ENCODE measurements around the gene ERAL1.

ERAL1 gene

GRCh38 chr17:28849281-28849680 lies 5.5 kb upstream of the ERAL1 start:
- no peak for TF ChIP-seq CTCF (IDR thresholded peaks at IDR 0.05; ENCODE audit: borderline replicate concordance, insufficient read depth, low read depth, low read length)
- H3K4me3 ChIP-seq (ENCODE audit: low read depth, low read length), result no peak overlapping the region

DNA sequence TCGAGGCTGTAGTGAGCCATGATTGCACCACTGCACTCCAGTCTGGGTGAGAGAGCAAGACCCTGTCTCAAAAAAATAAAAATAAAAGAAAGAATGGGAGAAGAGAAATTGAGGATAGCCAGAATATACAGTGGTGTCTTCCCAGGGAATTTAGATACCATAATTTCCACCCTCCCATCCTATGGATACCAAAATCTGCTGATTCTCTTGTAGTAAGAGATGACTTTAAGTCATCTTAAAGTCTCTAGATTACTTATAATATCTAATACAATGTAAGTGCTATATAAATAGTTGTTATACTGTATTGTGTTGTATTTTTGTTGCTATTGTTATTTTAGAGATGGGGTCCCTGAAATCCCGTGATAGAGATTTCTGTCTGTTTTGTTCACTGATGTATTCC lies 1.5 kb upstream of the ERAL1 start:
- H3K4me3 ChIP-seq (ENCODE audit: low read depth, low read length), result no peak overlapping the region
- no peak for TF ChIP-seq CTCF (IDR thresholded peaks at IDR 0.05; ENCODE audit: borderline replicate concordance, insufficient read depth, low read depth, low read length)

DNA sequence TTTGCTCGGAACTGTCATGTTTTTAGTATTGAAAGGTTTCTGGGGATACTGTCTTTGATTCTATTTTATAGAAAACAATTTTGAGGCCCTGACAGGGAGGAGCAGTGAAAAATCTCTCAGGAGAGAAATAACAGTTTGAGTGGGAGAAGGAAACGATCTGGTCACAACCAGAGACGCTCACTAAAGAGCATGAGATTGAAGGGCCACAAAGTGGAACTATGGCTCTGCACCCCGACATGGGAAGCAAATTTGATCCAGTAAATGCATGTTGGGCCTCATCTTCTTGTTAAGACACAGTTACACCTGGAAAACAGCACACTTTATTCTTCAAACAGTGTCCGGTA lies 492 bp downstream of the ERAL1 start:
- peak overlapping the region; percentile 94 for H3K4me3 ChIP-seq (ENCODE audit: low read depth, low read length)
- TF ChIP-seq CTCF (IDR thresholded peaks at IDR 0.05; ENCODE audit: borderline replicate concordance, insufficient read depth, low read depth, low read length), result no peak

- H3K4me3 ChIP-seq (ENCODE audit: low read depth, low read length), result no peak overlapping the region
- no peak for TF ChIP-seq CTCF (IDR thresholded peaks at IDR 0.05; ENCODE audit: borderline replicate concordance, insufficient read depth, low read depth, low read length)
These were observed 1.3 kb downstream of the ERAL1 start for GRCh38 chr17:28856028-28856574.

DNA sequence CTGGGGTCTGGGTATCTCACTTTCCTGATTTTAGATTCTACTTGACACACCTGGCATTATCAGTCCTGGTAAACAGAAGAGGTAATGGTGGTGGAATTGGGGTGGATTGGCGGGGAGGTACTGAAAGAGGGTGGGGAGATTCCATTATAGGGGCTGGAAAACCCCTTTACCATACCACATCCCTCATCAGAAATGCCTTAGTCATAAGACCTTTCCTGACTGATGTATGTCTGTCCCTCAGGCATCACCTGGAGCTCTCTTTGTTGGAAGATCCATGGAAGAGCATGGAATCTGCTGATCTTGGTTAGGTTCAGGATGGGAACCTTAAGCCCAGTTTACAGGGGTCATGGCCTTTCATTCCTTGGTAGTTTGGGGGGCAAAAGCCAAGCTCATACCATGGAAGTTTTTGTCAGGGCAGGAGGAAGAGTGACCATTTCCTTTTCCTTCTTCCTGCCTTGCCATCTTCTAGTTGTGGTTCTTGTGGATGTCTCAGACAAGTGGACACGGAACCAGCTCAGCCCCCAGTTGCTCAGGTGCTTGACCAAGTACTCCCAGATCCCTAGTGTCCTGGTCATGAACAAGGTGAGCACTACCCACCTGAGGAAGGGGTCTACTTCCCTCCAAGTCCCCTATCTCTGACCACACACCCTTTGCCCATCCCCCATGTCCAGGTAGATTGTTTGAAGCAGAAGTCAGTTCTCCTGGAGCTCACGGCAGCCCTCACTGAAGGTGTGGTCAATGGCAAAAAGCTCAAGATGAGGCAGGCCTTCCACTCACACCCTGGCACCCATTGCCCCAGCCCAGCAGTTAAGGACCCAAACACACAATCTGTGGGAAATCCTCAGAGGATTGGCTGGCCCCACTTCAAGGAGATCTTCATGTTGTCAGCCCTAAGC lies 3.3 kb downstream of the ERAL1 start:
- no peak for TF ChIP-seq CTCF (IDR thresholded peaks at IDR 0.05; ENCODE audit: borderline replicate concordance, insufficient read depth, low read depth, low read length)
- no peak overlapping the region for H3K4me3 ChIP-seq (ENCODE audit: low read depth, low read length)

- TF ChIP-seq CTCF (IDR thresholded peaks at IDR 0.05; ENCODE audit: borderline replicate concordance, insufficient read depth, low read depth, low read length), result no peak
- H3K4me3 ChIP-seq (ENCODE audit: low read depth, low read length), result no peak overlapping the region
These were observed 4.1 kb downstream of the ERAL1 start for GRCh38 chr17:28858801-28859355.

All from GM12875 (cell line).